ENCODE measurements around the gene RNF19B. TPM values are rescaled to one million over a fixed set of nuclear protein-coding genes. Genes with fewer than 3 reads are reported as not detected.

RNF19B gene
- total RNA-seq, 1 experiment from 2014 or later = 22.5 TPM

DNA sequence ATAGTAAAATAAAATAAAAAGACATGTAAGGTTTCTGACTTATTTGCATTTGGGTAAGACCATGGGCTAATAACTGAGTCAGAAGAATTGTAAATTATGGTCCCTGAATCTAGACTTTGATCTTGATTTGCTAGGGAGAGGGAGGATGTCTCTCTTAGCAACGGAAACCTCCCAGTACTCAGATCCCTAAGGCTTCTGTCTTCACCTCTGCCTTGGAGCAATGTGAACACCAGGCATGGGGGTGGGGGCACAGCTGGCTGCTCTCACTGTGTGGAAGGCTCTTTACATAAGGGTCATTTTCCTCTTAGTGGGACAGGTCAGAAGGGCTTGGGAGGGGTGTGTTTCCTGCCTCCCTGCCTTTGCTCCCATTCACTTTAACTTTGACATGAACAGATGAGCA is 46.4 kb downstream of the RNF19B start:
- no peak overlapping the region for H3K4me2 ChIP-seq (ENCODE audit: low read length)
- no TSS peak for BruUV-seq (replicated peaks)
- no peaks in the 10 kb centered on the region for H4K20me1 ChIP-seq (ENCODE audit: insufficient read depth)
- no peak overlapping the region for H3K9ac ChIP-seq (ENCODE audit: low read length)
- no peak overlapping the region for H3K4me3 ChIP-seq (replicated peaks in 1 of 2; ENCODE audit: low read depth in 1 of 2, low read length in 2 of 2)
- TF ChIP-seq ZFX (IDR thresholded peaks at IDR 0.05) = no peak
- H3K9me2 ChIP-seq (ENCODE audit: insufficient read depth) = no peaks in the 10 kb centered on the region
- intact Hi-C loops (cut with micrococcal nuclease) = no loop called here
- no peaks in the 10 kb centered on the region for H3K36me3 ChIP-seq (ENCODE audit: control insufficient read depth in 1 of 2, insufficient read depth in 2 of 2, low read length in 2 of 2)
- no peaks in the 10 kb centered on the region for H3K4me1 ChIP-seq (ENCODE audit: control insufficient read depth in 1 of 2, insufficient read depth in 2 of 2, low read length in 2 of 2)
- H3K79me2 ChIP-seq (ENCODE audit: insufficient read depth, low read length) = no peaks in the 10 kb centered on the region
- no peaks in the 10 kb centered on the region for H3K27me3 ChIP-seq (ENCODE audit: insufficient read depth, low read length)
- ChIA-PET RAD21 (ENCODE audit: low non-redundant PET in 1 of 2, low total read pairs in 2 of 2, uncharacterized antibody in 2 of 2, unreplicated experiment in 2 of 2) (no interaction called here), CTCF (no interaction called here), POLR2A (no interaction called here)
- H3K27ac ChIP-seq (ENCODE audit: low read depth, low read length) = no peak overlapping the region
- no peaks in the 10 kb centered on the region for H3K9me3 ChIP-seq (ENCODE audit: control insufficient read depth in 1 of 2, insufficient read depth in 1 of 2, low read depth in 1 of 2, low read length in 2 of 2)
- DNase-seq (ENCODE audit: low read depth, low spot score) (no peak), ATAC-seq (no peak)
- no peak overlapping the region for H2AFZ ChIP-seq (ENCODE audit: low read depth, low read length, poor library complexity, severe bottlenecking)

DNA sequence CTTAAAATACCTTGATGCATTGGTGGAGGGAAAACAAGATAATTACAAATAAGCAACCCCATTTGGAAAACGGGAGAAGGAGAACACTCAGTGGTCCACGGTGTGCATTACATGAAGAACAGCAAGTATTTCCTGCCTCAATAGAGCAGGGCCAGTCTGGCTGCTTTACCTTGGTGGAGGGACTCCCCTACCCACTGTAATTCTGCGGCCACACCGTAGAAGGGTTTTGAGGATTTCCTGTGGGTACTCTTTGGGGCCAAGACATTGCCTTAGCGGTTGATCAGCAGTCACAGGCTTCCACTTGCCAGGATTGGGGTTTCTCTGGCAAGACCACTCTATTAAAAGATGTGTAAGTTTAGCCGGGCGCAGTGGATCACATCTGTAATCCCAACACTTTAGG is 47.1 kb downstream of the RNF19B start:
- TF ChIP-seq, protein P1, sequence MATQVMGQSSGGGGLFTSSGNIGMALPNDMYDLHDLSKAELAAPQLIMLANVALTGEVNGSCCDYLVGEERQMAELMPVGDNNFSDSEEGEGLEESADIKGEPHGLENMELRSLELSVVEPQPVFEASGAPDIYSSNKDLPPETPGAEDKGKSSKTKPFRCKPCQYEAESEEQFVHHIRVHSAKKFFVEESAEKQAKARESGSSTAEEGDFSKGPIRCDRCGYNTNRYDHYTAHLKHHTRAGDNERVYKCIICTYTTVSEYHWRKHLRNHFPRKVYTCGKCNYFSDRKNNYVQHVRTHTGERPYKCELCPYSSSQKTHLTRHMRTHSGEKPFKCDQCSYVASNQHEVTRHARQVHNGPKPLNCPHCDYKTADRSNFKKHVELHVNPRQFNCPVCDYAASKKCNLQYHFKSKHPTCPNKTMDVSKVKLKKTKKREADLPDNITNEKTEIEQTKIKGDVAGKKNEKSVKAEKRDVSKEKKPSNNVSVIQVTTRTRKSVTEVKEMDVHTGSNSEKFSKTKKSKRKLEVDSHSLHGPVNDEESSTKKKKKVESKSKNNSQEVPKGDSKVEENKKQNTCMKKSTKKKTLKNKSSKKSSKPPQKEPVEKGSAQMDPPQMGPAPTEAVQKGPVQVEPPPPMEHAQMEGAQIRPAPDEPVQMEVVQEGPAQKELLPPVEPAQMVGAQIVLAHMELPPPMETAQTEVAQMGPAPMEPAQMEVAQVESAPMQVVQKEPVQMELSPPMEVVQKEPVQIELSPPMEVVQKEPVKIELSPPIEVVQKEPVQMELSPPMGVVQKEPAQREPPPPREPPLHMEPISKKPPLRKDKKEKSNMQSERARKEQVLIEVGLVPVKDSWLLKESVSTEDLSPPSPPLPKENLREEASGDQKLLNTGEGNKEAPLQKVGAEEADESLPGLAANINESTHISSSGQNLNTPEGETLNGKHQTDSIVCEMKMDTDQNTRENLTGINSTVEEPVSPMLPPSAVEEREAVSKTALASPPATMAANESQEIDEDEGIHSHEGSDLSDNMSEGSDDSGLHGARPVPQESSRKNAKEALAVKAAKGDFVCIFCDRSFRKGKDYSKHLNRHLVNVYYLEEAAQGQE (IDR thresholded peaks at IDR 0.05; ENCODE audit: low read depth) = no peak
- no peak for TF ChIP-seq TCF7L2 (IDR thresholded peaks at IDR 0.05; ENCODE audit: borderline replicate concordance, extremely low read depth, insufficient read depth, insufficient read length)
- TF ChIP-seq, protein P2, sequence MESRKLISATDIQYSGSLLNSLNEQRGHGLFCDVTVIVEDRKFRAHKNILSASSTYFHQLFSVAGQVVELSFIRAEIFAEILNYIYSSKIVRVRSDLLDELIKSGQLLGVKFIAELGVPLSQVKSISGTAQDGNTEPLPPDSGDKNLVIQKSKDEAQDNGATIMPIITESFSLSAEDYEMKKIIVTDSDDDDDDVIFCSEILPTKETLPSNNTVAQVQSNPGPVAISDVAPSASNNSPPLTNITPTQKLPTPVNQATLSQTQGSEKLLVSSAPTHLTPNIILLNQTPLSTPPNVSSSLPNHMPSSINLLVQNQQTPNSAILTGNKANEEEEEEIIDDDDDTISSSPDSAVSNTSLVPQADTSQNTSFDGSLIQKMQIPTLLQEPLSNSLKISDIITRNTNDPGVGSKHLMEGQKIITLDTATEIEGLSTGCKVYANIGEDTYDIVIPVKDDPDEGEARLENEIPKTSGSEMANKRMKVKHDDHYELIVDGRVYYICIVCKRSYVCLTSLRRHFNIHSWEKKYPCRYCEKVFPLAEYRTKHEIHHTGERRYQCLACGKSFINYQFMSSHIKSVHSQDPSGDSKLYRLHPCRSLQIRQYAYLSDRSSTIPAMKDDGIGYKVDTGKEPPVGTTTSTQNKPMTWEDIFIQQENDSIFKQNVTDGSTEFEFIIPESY (IDR thresholded peaks at IDR 0.05; ENCODE audit: extremely low read depth, insufficient replicate concordance, low read length) = no peak
- TF ChIP-seq POLR2A (IDR thresholded peaks at IDR 0.05; ENCODE audit: borderline replicate concordance, extremely low read depth, insufficient read depth, insufficient read length) = no peak
- TF ChIP-seq, protein P3, sequence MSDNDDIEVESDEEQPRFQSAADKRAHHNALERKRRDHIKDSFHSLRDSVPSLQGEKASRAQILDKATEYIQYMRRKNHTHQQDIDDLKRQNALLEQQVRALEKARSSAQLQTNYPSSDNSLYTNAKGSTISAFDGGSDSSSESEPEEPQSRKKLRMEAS (IDR thresholded peaks at IDR 0.05) = no peak
- no peak for TF ChIP-seq CBX3 (IDR thresholded peaks at IDR 0.05; ENCODE audit: low read depth)
- no peak for TF ChIP-seq EGR1 (IDR thresholded peaks at IDR 0.05; ENCODE audit: low read depth)
- no peak for TF ChIP-seq FOSL1 (IDR thresholded peaks at IDR 0.05; ENCODE audit: low read depth)
- TF ChIP-seq SP1 (IDR thresholded peaks at IDR 0.05; ENCODE audit: low read depth) = no peak
- H3K27ac ChIP-seq (ENCODE audit: low read depth, low read length) = no peak overlapping the region
- intact Hi-C loops (cut with micrococcal nuclease) = no loop called here
- H3K9ac ChIP-seq (ENCODE audit: low read length) = no peak overlapping the region
- no peak overlapping the region for H2AFZ ChIP-seq (ENCODE audit: low read depth, low read length, poor library complexity, severe bottlenecking)
- no peaks in the 10 kb centered on the region for H3K27me3 ChIP-seq (ENCODE audit: insufficient read depth, low read length)
- H3K4me2 ChIP-seq (ENCODE audit: low read length) = no peak overlapping the region
- CTCF ChIA-PET = interaction anchor here (1.0 kb wide), 1 partner anchor 31 kb away, joined by 3 read pairs; no protein-coding TSS in a partner anchor
- no peaks in the 10 kb centered on the region for H4K20me1 ChIP-seq (ENCODE audit: insufficient read depth)
- no peaks in the 10 kb centered on the region for H3K79me2 ChIP-seq (ENCODE audit: insufficient read depth, low read length)
- no peaks in the 10 kb centered on the region for H3K9me2 ChIP-seq (ENCODE audit: insufficient read depth)
- RAD21 ChIA-PET (ENCODE audit: low non-redundant PET in 1 of 2, low total read pairs in 2 of 2, uncharacterized antibody in 2 of 2, unreplicated experiment in 2 of 2) = no interaction called here
- POLR2A ChIA-PET = interaction anchor here (0.6 kb wide), 1 partner anchor 210 kb away, joined by 3 read pairs; no protein-coding TSS in a partner anchor
- no peaks in the 10 kb centered on the region for H3K36me3 ChIP-seq (ENCODE audit: control insufficient read depth in 1 of 2, insufficient read depth in 2 of 2, low read length in 2 of 2)
- H3K4me1 ChIP-seq (ENCODE audit: control insufficient read depth in 1 of 2, insufficient read depth in 2 of 2, low read length in 2 of 2) = no peaks in the 10 kb centered on the region
- ATAC-seq = no peak
- no peak for DNase-seq (ENCODE audit: low read depth, low spot score)
- no peak overlapping the region for H3K4me3 ChIP-seq (replicated peaks in 1 of 2; ENCODE audit: low read depth in 1 of 2, low read length in 2 of 2)
- no peaks in the 10 kb centered on the region for H3K9me3 ChIP-seq (ENCODE audit: control insufficient read depth in 1 of 2, insufficient read depth in 1 of 2, low read depth in 1 of 2, low read length in 2 of 2)
- BruUV-seq (replicated peaks) = no TSS peak

Measured in HCT116 (cell line).